B cell (primary cell): Measurements from ENCODE around the gene CCND2. TPM values are rescaled to one million over a fixed set of nuclear protein-coding genes. Genes with fewer than 3 reads are reported as not detected.

Experiments used
- ATAC-seq: fragments of 200-7000 bp; cut with Tn5 transposase; one replicate; pipeline ENCODE4 v1.10.0; 2021; ENCODE audit warnings: low read depth, mild to moderate bottlenecking, moderate number of reproducible peaks, moderate library complexity
- CTCF ChIA-PET: fragments of 350-600 bp; sonication (Branson Sonifier 250); formaldehyde crosslinking; loops from one replicate; lab custom pipeline; 2021; ENCODE audit warnings: antibody characterized with exemption, inconsistent platforms; lab: Charles Lee
- POLR2A ChIA-PET: fragments of 350-600 bp; sonication (Branson Sonifier 250); formaldehyde crosslinking; loops from one replicate; lab custom pipeline; 2021; ENCODE audit warnings: antibody characterized with exemption; lab: Charles Lee
- DNase-seq: peaks from one replicate; pipeline ENCODE4 v3.0.0; 2013
- H2AFZ ChIP-seq: 2 replicates; pipeline ENCODE4 v1.6.1; 2012; ENCODE audit warnings: mild to moderate bottlenecking, low read depth, low read length; ENCODE audit not compliant: insufficient read depth, poor library complexity, severe bottlenecking
- H3K27ac ChIP-seq, 2 donors: 1 replicate in 1 of 2; 2 replicates in 1 of 2; pipeline ENCODE4 v1.5.1; 2012 to 2013; ENCODE audit warnings: low read length in 2 of 2, mild to moderate bottlenecking in 2 of 2, moderate library complexity in 1 of 2
- H3K27me3 ChIP-seq, 4 experiments: fragments of 200-600 bp in 1 of 4; sonication (generic) in 1 of 4; replicated peaks in 1 of 4; 1 replicate in 2 of 4; 2 replicates in 2 of 4; pipeline versions ENCODE4 v1.6.1 to v1.7.0; 2013 to 2016; ENCODE audit warnings: low read length in 3 of 4, mild to moderate bottlenecking in 2 of 4, mixed read lengths in 1 of 4, moderate library complexity in 1 of 4; ENCODE audit not compliant: insufficient read depth in 4 of 4, control insufficient read depth in 3 of 4; ENCODE audit errors: control extremely low read depth in 1 of 4
- H3K36me3 ChIP-seq, 2 experiments: replicated peaks in 1 of 2; 1 replicate in 1 of 2; 2 replicates in 1 of 2; pipeline versions ENCODE4 v1.6.1 to v1.7.1; 2013; ENCODE audit warnings: low read length in 1 of 2; ENCODE audit not compliant: insufficient read depth in 2 of 2, control insufficient read depth in 1 of 2; ENCODE audit errors: control extremely low read depth in 1 of 2, extremely low read depth in 1 of 2
- H3K4me1 ChIP-seq, 2 donors: fragments of 200-600 bp in 1 of 2; sonication (generic) in 1 of 2; 1 replicate in 1 of 2; 2 replicates in 1 of 2; pipeline versions ENCODE4 v1.5.1 to v1.6.1; 2013 to 2017; ENCODE audit warnings: low read length in 2 of 2; ENCODE audit not compliant: control insufficient read depth in 2 of 2, insufficient read depth in 2 of 2
- H3K4me2 ChIP-seq: replicated peaks from 2 replicates; pipeline ENCODE3; 2012; ENCODE audit warnings: mild to moderate bottlenecking, low read depth, low read length; ENCODE audit not compliant: poor library complexity, severe bottlenecking
- H3K4me3 ChIP-seq, 5 experiments: fragments of 200-600 bp in 1 of 5; sonication (generic) in 1 of 5; 1 replicate in 3 of 5; 2 replicates in 2 of 5; pipeline versions ENCODE4 v1.5.1 to v1.7.0; 2011 to 2016; ENCODE audit warnings: low read length in 4 of 5, mild to moderate bottlenecking in 4 of 5, low read depth in 2 of 5, control low read depth in 1 of 5, moderate library complexity in 1 of 5; ENCODE audit not compliant: insufficient read depth in 1 of 5; ENCODE audit errors: control extremely low read depth in 1 of 5, extremely low read depth in 1 of 5
- H3K79me2 ChIP-seq: fragments of 200-600 bp; sonication (generic); one replicate; pipeline ENCODE4 v1.6.0; 2016; ENCODE audit warnings: low read length; ENCODE audit not compliant: control insufficient read depth, insufficient read depth
- H3K9ac ChIP-seq: fragments of 200-600 bp; sonication (generic); 2 replicates; pipeline ENCODE4 v1.6.1; 2017; ENCODE audit warnings: mild to moderate bottlenecking, low read length, moderate library complexity
- H3K9me3 ChIP-seq, 3 donors: one replicate each; pipeline versions ENCODE4 v1.6.1 to v1.7.1; 2013; ENCODE audit warnings: low read length in 2 of 3; ENCODE audit not compliant: control insufficient read depth in 2 of 3, insufficient read depth in 1 of 3; ENCODE audit errors: control extremely low read depth in 1 of 3
- H4K20me1 ChIP-seq: 2 replicates; pipeline ENCODE4 v1.6.0; 2012; ENCODE audit warnings: mild to moderate bottlenecking, low read length; ENCODE audit not compliant: insufficient read depth, control insufficient read depth, poor library complexity, severe bottlenecking
- H3K27ac Mint-ChIP-seq: one replicate; pipeline ENCODE4 v1.8.0; 2021; ENCODE audit warnings: mixed read lengths
- H3K27me3 Mint-ChIP-seq: one replicate; pipeline ENCODE4 v1.8.0; 2021; ENCODE audit warnings: mixed read lengths
- H3K4me1 Mint-ChIP-seq: one replicate; pipeline ENCODE4 v1.8.0; 2021; ENCODE audit warnings: mixed read lengths
- H3K4me3 Mint-ChIP-seq: one replicate; pipeline ENCODE4 v1.8.0; 2021; ENCODE audit warnings: mixed read lengths
- H3K9me3 Mint-ChIP-seq: one replicate; pipeline ENCODE4 v1.8.0; 2022; ENCODE audit warnings: mixed read lengths; ENCODE audit not compliant: insufficient read depth
- EZH2 ChIP-seq: IDR thresholded peaks from 2 replicates; pipeline ENCODE4 v1.6.1; 2012; ENCODE audit warnings: borderline replicate concordance, low read depth, mild to moderate bottlenecking, moderate library complexity, low read length; ENCODE audit not compliant: insufficient read depth, poor library complexity, severe bottlenecking
- WGBS: methylation state at CpG from one replicate; pipeline ENCODE4 v1.1.5; 2013; ENCODE audit warnings: missing lambda C conversion rate; ENCODE audit not compliant: insufficient coverage; 5-methylcytosine and 5-hydroxymethylcytosine counted together
- intact Hi-C: fragments of 100-400 bp; cut with micrococcal nuclease; formaldehyde crosslinking; loops from one replicate; pipeline ENCODE4 v1.10.0; 2022
- polyA plus RNA-seq: library from polyadenylated mRNA; depleted of rRNA; stranded (reverse); fragments of >200 nt; gene quantifications from 2 replicates; pipeline ENCODE4 v1.2.3, GENCODE V29; 2012
- total RNA-seq, 2 donors: library from RNA; stranded (reverse); fragments of 120-200 nt in 1 of 2; gene quantifications; 1 replicate in 1 of 2; 2 replicates in 1 of 2; pipeline versions ENCODE4 v1.2.3 to v1.2.4, GENCODE V29; 2013 to 2022
- TF ChIP-seq, protein P1 (sequence below): fragments of 200-600 bp; IDR thresholded peaks from one replicate; pipeline ENCODE4 v1.8.0; 2022; ENCODE audit warnings: antibody characterized with exemption, mild to moderate bottlenecking

CCND2 gene
- total and polyA plus RNA-seq, 2 donors (not counting 1 experiment from before 2014, with no cell fraction given): 9.2 to 20.6 TPM

DNA sequence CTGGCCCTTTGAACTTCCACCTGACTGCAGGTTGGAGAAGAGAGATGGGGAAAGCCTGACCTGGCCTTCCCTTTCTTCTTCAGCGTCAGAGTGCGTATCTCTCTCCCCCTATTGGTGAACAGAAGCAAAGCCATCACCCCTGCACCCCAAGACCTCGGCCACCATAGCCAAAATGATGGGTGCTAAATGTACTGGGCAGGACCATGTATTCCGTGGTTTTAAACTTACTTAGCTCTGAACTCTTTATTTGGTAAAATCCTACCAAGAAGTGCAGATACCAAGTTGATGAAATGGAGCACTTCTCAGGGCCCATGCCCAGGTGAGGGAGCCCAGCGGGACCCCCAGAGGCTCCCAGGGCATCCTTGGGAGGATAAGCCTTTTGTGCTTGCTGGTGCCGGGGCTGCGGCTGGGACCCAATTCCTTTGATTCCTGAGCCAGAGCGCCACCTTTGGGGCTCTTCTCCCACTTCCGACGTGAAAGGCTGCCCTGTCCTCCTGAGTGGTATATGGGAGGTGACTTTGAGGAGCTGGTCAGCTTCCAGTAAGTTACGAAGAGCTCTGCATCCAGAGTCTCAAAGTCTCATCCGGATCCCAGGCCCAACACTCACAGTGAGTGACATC, 9.4 kb downstream of the CCND2 start:
- Histone ChIP-seq H3K9me3 (no peaks in the 10 kb centered on the region), H4K20me1 (peaks cover 68% of the 10 kb centered on the region), H3K4me3 (no peak overlapping the region), H2AFZ (no peak overlapping the region), H3K27me3 (no peaks in the 10 kb centered on the region), H3K9ac (no peak overlapping the region), H3K4me1 (peaks cover 8 to 14% of the 10 kb centered on the region in 2 donors), H3K79me2 (peaks cover 94% of the 10 kb centered on the region), H3K36me3 (peaks cover 3 to 91% of the 10 kb centered on the region in 2 experiments), H3K4me2 (no peak overlapping the region), H3K27ac (no peak overlapping the region)
- Mint-ChIP-seq H3K27ac (no peak overlapping the region), H3K27me3 (no peaks in the 10 kb centered on the region), H3K4me3 (no peak overlapping the region), H3K4me1 (peaks cover 21% of the 10 kb centered on the region), H3K9me3 (no peaks in the 10 kb centered on the region)
- ATAC-seq (no peak), DNase-seq (no peak)
- 92% methylated on average over 8 of the region's 12 CpGs for WGBS
- CTCF ChIA-PET: interaction anchor here (0.7 kb wide), 1 partner anchor 175 kb away, joined by 4 read pairs; no protein-coding TSS in a partner anchor
- intact Hi-C loops: no loop called here
- POLR2A ChIA-PET: no interaction called here
- no peak for TF ChIP-seq EZH2
- TF ChIP-seq, protein P1, sequence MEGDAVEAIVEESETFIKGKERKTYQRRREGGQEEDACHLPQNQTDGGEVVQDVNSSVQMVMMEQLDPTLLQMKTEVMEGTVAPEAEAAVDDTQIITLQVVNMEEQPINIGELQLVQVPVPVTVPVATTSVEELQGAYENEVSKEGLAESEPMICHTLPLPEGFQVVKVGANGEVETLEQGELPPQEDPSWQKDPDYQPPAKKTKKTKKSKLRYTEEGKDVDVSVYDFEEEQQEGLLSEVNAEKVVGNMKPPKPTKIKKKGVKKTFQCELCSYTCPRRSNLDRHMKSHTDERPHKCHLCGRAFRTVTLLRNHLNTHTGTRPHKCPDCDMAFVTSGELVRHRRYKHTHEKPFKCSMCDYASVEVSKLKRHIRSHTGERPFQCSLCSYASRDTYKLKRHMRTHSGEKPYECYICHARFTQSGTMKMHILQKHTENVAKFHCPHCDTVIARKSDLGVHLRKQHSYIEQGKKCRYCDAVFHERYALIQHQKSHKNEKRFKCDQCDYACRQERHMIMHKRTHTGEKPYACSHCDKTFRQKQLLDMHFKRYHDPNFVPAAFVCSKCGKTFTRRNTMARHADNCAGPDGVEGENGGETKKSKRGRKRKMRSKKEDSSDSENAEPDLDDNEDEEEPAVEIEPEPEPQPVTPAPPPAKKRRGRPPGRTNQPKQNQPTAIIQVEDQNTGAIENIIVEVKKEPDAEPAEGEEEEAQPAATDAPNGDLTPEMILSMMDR: no peak

DNA sequence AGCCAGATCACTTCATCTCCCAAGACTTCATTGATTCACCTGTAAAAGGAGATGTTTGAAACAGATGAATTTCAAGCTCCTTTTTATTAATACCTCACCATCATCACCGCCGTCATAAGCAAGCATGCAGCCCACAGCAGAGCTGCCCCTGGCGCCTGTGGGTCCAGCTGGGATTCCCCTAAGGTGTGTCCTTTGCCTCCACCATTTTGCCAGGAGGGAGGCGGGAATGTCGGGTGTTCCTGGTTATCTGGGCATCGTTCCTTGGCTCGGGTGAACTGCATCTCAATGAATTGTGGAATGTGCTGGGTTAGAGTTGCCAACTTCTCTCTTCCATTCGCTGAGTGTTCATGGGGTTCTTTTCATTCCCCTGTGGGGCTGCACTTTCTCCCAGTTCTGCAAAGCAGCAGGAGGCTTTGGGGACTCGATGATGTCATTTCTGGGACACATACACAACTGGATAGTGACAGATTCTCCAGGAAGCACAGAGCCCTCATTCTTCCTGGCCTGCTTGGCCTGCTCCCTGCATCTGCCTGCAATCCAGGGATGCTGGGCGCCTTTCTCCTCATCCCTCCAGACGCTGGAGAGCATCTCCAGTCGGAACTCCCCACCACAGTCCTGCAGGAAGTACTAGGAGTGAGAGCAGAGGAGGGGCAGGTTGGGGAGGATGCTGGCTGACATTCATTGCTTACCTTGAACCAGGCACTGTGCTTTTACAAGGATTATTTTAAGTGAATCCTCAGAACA, 10.1 kb downstream of the CCND2 start:
- POLR2A ChIA-PET: no interaction called here
- DNase-seq: no peak
- Histone ChIP-seq H3K9me3 (no peaks in the 10 kb centered on the region), H3K27ac (no peak overlapping the region), H3K4me1 (peaks cover 15 to 21% of the 10 kb centered on the region in 2 donors), H3K36me3 (peaks cover 3 to 92% of the 10 kb centered on the region in 2 experiments), H3K4me3 (no peak overlapping the region), H3K79me2 (peaks cover 94% of the 10 kb centered on the region), H3K4me2 (no peak overlapping the region), H4K20me1 (peaks cover 67% of the 10 kb centered on the region), H3K9ac (no peak overlapping the region), H2AFZ (no peak overlapping the region), H3K27me3 (no peaks in the 10 kb centered on the region)
- Mint-ChIP-seq H3K4me1 (peaks cover 28% of the 10 kb centered on the region), H3K27ac (no peak overlapping the region), H3K4me3 (no peak overlapping the region), H3K9me3 (no peaks in the 10 kb centered on the region), H3K27me3 (no peaks in the 10 kb centered on the region)
- TF ChIP-seq EZH2: no peak
- TF ChIP-seq, protein P1: no peak
- no peak for ATAC-seq
- 86% methylated on average over 5 of the region's 12 CpGs for WGBS
- intact Hi-C loops: no loop called here
- CTCF ChIA-PET: interaction anchor here (0.7 kb wide), 1 partner anchor 176 kb away, joined by 4 read pairs; no protein-coding TSS in a partner anchor
